Neural progenitor cell (in vitro differentiated cells): ENCODE results near the gene CRACR2A.

Source experiments
- EZH2 ChIP-seq: fragments of 200-600 bp; sonication (generic); IDR thresholded peaks from 2 replicates; pipeline ENCODE4 v1.6.1; 2017; ENCODE audit warnings: antibody characterized with exemption, mild to moderate bottlenecking, moderate library complexity
- TF ChIP-seq, protein P1 (sequence below): fragments of 200-600 bp; sonication (generic); IDR thresholded peaks from 2 replicates; pipeline ENCODE4 v1.5.1; 2017; ENCODE audit warnings: antibody characterized with exemption, mild to moderate bottlenecking

DNA sequence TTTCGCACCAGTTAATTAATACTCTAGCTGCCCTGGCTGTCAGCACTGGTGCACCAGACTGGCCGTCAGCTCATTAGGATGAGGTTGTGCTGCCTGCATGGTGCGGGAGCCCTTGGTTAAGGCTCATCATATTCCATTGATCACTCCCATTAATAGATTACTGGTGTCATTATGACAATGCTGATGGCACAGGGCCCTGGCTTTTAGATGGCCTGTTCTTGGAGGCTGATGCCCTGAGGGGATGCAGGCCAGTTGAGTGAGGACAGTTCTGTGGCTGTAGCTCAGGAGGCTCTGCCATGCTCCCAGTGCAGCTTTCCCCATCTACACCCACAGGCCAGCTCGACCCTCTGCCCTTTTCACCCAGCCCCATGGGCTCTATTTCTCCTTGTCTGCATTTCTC, 135.3 kb downstream of the CRACR2A start:
- TF ChIP-seq EZH2 = no peak
- TF ChIP-seq, protein P1, sequence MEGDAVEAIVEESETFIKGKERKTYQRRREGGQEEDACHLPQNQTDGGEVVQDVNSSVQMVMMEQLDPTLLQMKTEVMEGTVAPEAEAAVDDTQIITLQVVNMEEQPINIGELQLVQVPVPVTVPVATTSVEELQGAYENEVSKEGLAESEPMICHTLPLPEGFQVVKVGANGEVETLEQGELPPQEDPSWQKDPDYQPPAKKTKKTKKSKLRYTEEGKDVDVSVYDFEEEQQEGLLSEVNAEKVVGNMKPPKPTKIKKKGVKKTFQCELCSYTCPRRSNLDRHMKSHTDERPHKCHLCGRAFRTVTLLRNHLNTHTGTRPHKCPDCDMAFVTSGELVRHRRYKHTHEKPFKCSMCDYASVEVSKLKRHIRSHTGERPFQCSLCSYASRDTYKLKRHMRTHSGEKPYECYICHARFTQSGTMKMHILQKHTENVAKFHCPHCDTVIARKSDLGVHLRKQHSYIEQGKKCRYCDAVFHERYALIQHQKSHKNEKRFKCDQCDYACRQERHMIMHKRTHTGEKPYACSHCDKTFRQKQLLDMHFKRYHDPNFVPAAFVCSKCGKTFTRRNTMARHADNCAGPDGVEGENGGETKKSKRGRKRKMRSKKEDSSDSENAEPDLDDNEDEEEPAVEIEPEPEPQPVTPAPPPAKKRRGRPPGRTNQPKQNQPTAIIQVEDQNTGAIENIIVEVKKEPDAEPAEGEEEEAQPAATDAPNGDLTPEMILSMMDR = no peak
